HAP-1 (cell line): Measurements from ENCODE around the gene TOB1.
A peak's percentile ranks its signal among the peaks of the same experiment; 100 is the strongest.
"Not testable (repeated sequence)": the region's sequence is repeated elsewhere in the genome, so short reads cannot be mapped to it uniquely, and the experiment has no call there.

Source experiments
- DNase-seq, 2 experiments: peaks; one replicate each; pipeline ENCODE4 v3.0.0-alpha.2; 2016 to 2020; ENCODE audit warnings: low spot score in 2 of 2
- H3K27me3 ChIP-seq: fragments of 250-450 bp; sonication (Bioruptor Pico); 2 replicates; pipeline ENCODE4 v1.5.1; 2020; ENCODE audit warnings: low read depth, mild to moderate bottlenecking, moderate library complexity
- H3K36me3 ChIP-seq: fragments of 250-450 bp; sonication (Bioruptor Pico); replicated peaks from 2 replicates; pipeline ENCODE4 v1.5.1; 2020; ENCODE audit warnings: mild to moderate bottlenecking
- H3K4me1 ChIP-seq: fragments of 250-450 bp; sonication (Bioruptor Pico); 2 replicates; pipeline ENCODE4 v1.5.1; 2020; ENCODE audit warnings: mild to moderate bottlenecking
- H3K4me3 ChIP-seq: fragments of 250-450 bp; sonication (Bioruptor Pico); 2 replicates; pipeline ENCODE4 v1.5.1; 2020; ENCODE audit warnings: mild to moderate bottlenecking, moderate library complexity
- H3K9me3 ChIP-seq: fragments of 250-450 bp; sonication (Bioruptor Pico); 2 replicates; pipeline ENCODE4 v1.5.1; 2020; ENCODE audit warnings: mild to moderate bottlenecking, moderate library complexity
- in situ Hi-C: fragments of 300-500 bp; cut with MboI; formaldehyde crosslinking; loops from 3 replicates; pipeline ENCODE4 v1.14.3; 2020; ENCODE audit warnings: low sequenced_read_pairs, inconsistent platforms, mixed read lengths

TOB1 gene

GRCh38 chr17:50903604-50904517 is 37.7 kb upstream of the TOB1 start:
- Histone ChIP-seq H3K36me3 (no peaks in the 10 kb centered on the region), H3K4me3 (no peak overlapping the region), H3K4me1 (peaks cover 6% of the 10 kb centered on the region), H3K9me3 (no peaks in the 10 kb centered on the region), H3K27me3 (no peaks in the 10 kb centered on the region)
- no peak for DNase-seq
- in situ Hi-C loops, result no loop called here

- in situ Hi-C loops, result no loop called here
- peaks cover 6% of the 10 kb centered on the region for H3K4me1 ChIP-seq
These were observed 36.5 kb upstream of the TOB1 start for GRCh38 chr17:50902372-50903353.

GRCh38 chr17:50900383-50900892 is 34.3 kb upstream of the TOB1 start:
- no peak for DNase-seq
- in situ Hi-C loops, result no loop called here

More at GRCh38 chr17:50902372-50903353, 36.5 kb upstream of the TOB1 start:
- no peaks in the 10 kb centered on the region for H3K27me3 ChIP-seq
- DNase-seq, result peak; percentile 61 to 74
- H3K4me3 ChIP-seq, result no peak overlapping the region
- no peaks in the 10 kb centered on the region for H3K36me3 ChIP-seq
- no peaks in the 10 kb centered on the region for H3K9me3 ChIP-seq

GRCh38 chr17:50899559-50900319 is 33.6 kb upstream of the TOB1 start:
- H3K27me3 ChIP-seq, result no peaks in the 10 kb centered on the region
- no peak overlapping the region for H3K4me3 ChIP-seq
- peaks cover 6% of the 10 kb centered on the region for H3K4me1 ChIP-seq
- in situ Hi-C loops, result no loop called here
- H3K9me3 ChIP-seq, result no peaks in the 10 kb centered on the region
- no peak for DNase-seq
- H3K36me3 ChIP-seq, result no peaks in the 10 kb centered on the region

More at GRCh38 chr17:50900383-50900892, 34.3 kb upstream of the TOB1 start:
- Histone ChIP-seq H3K4me3 (no peak overlapping the region), H3K9me3 (no peaks in the 10 kb centered on the region), H3K36me3 (no peaks in the 10 kb centered on the region), H3K4me1 (peaks cover 6% of the 10 kb centered on the region), H3K27me3 (no peaks in the 10 kb centered on the region)

GRCh38 chr17:50899005-50899460 is 32.9 kb upstream of the TOB1 start:
- DNase-seq, result no peak
- Histone ChIP-seq H3K4me3 (no peak overlapping the region), H3K27me3 (no peaks in the 10 kb centered on the region), H3K9me3 (no peaks in the 10 kb centered on the region), H3K4me1 (peaks cover 6% of the 10 kb centered on the region), H3K36me3 (no peaks in the 10 kb centered on the region)
- in situ Hi-C loops, result no loop called here

- Histone ChIP-seq H3K4me1 (peaks cover 6% of the 10 kb centered on the region), H3K9me3 (no peaks in the 10 kb centered on the region), H3K4me3 (no peak overlapping the region), H3K27me3 (no peaks in the 10 kb centered on the region), H3K36me3 (no peaks in the 10 kb centered on the region)
- no peak for DNase-seq
- in situ Hi-C loops, result no loop called here
These were observed 32.3 kb upstream of the TOB1 start for GRCh38 chr17:50898369-50899004.

- H3K4me3 ChIP-seq, DNase-seq, H3K9me3 ChIP-seq, H3K27me3 ChIP-seq, H3K4me1 ChIP-seq, H3K36me3 ChIP-seq, in situ Hi-C loops: not testable (repeated sequence)
These were observed 28.4 kb upstream of the TOB1 start for GRCh38 chr17:50894513-50894912.

GRCh38 chr17:50893183-50893993 is 27.2 kb upstream of the TOB1 start:
- no peak for DNase-seq
- H3K4me3 ChIP-seq, result no peak overlapping the region

GRCh38 chr17:50892101-50892776 is 26.1 kb upstream of the TOB1 start:
- Histone ChIP-seq H3K27me3 (no peaks in the 10 kb centered on the region), H3K9me3 (no peaks in the 10 kb centered on the region), H3K36me3 (no peaks in the 10 kb centered on the region), H3K4me3 (no peak overlapping the region), H3K4me1 (no peaks in the 10 kb centered on the region; the same call in 1 of the 2 replicates)
- DNase-seq, result no peak
- in situ Hi-C loops, result no loop called here

More at GRCh38 chr17:50893183-50893993, 27.2 kb upstream of the TOB1 start:
- H3K36me3 ChIP-seq, result no peaks in the 10 kb centered on the region
- H3K27me3 ChIP-seq, result no peaks in the 10 kb centered on the region
- no peaks in the 10 kb centered on the region for H3K9me3 ChIP-seq
- in situ Hi-C loops, result no loop called here
- H3K4me1 ChIP-seq, result no peaks in the 10 kb centered on the region; the same call in 1 of the 2 replicates

- Histone ChIP-seq H3K4me3 (no peak overlapping the region), H3K27me3 (no peaks in the 10 kb centered on the region), H3K36me3 (no peaks in the 10 kb centered on the region), H3K4me1 (no peaks in the 10 kb centered on the region; the same call in 1 of the 2 replicates), H3K9me3 (no peaks in the 10 kb centered on the region)
- in situ Hi-C loops, result no loop called here
- DNase-seq, result no peak
These were observed 25.4 kb upstream of the TOB1 start for GRCh38 chr17:50891577-50891989.

- H3K9me3 ChIP-seq, result no peaks in the 10 kb centered on the region
- H3K4me1 ChIP-seq, result no peaks in the 10 kb centered on the region; the same call in 1 of the 2 replicates
- no peak for DNase-seq
- no peaks in the 10 kb centered on the region for H3K27me3 ChIP-seq
- H3K36me3 ChIP-seq, result no peaks in the 10 kb centered on the region
- in situ Hi-C loops, result no loop called here
- no peak overlapping the region for H3K4me3 ChIP-seq
These were observed 24.7 kb upstream of the TOB1 start for GRCh38 chr17:50890675-50891516.
